ENCODE measurements around the gene KIF1B.

Gene KIF1B

DNA sequence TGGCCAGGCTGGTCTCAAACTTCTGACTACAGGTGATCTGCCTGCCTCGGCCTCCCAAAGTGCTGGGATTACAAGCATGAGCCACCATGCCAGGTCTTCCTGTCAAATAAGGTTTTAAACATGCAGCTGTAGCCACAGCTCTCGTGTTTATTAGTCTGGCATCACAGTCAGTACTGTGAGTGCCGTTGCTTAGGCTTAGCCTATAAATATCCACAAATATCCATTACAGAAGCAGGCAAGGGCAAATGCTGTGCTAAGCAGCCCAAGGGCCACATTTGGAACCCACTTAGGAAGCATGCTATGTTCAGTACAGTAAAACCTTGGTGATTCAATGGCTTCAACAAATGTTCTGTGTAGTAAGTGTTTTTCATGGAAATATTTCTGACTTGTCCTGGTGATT is 75.9 kb downstream of the KIF1B start:
- no peak overlapping the region for H3K4me3 ChIP-seq (ENCODE audit: low read length in 2 of 2)
- H2BK15ac ChIP-seq (ENCODE audit: low read length), result no peak overlapping the region
- peaks cover 11 to 98% of the 10 kb centered on the region in 2 donors for H3K36me3 ChIP-seq (replicated peaks in 1 of 2; ENCODE audit: control insufficient read depth in 2 of 2, insufficient read depth in 2 of 2, low read length in 2 of 2)
- H2BK120ac ChIP-seq (ENCODE audit: low read depth, low read length), result no peak overlapping the region
- H3K18ac ChIP-seq (ENCODE audit: low read length), result no peak overlapping the region
- H2AFZ ChIP-seq (ENCODE audit: low read length), result no peak overlapping the region
- no peaks in the 10 kb centered on the region for H3K79me1 ChIP-seq (ENCODE audit: low read depth, low read length)
- no peak overlapping the region for H2BK12ac ChIP-seq (ENCODE audit: low read length)
- H3K14ac ChIP-seq (ENCODE audit: low read length), result no peak overlapping the region
- no peak for DNase-seq (ENCODE audit: low spot score)
- peaks cover 0 to 6% of the 10 kb centered on the region in 2 donors for H3K4me1 ChIP-seq (ENCODE audit: control insufficient read depth in 2 of 2, insufficient read depth in 1 of 2, low read depth in 1 of 2, low read length in 2 of 2)
- no peak overlapping the region for H3K27ac ChIP-seq (replicated peaks; ENCODE audit: low read length)
- no peak overlapping the region for H4K91ac ChIP-seq (ENCODE audit: low read depth, low read length, poor library complexity)
- H2BK5ac ChIP-seq (ENCODE audit: low read length), result no peak overlapping the region
- no peak overlapping the region for H3K4ac ChIP-seq (ENCODE audit: low read length)
- WGBS, 2 donors (ENCODE audit: extremely low coverage in 2 of 2, insufficient read length in 2 of 2, insufficient replicate concordance in 1 of 2), result no CpG with 5 or more reads among the region's 3 CpGs
- no peaks in the 10 kb centered on the region for H3K27me3 ChIP-seq (ENCODE audit: control insufficient read depth in 3 of 3, insufficient read depth in 3 of 3, low read depth in 1 of 3, low read length in 3 of 3)
- H2AK5ac ChIP-seq (ENCODE audit: low read depth, low read length), result no peak overlapping the region
- H3K9ac ChIP-seq (ENCODE audit: low read depth, low read length, poor library complexity), result no peak overlapping the region
- no peak overlapping the region for H3K4me2 ChIP-seq (ENCODE audit: insufficient read depth, low read length, poor library complexity, severe bottlenecking)
- H4K8ac ChIP-seq (ENCODE audit: low read depth, low read length), result no peak overlapping the region
- no peak overlapping the region for H3K23ac ChIP-seq (ENCODE audit: low read depth, low read length, poor library complexity)
- no peaks in the 10 kb centered on the region for H3K9me3 ChIP-seq (replicated peaks in 1 of 2; ENCODE audit: control insufficient read depth in 2 of 2, insufficient read depth in 1 of 2, low read depth in 1 of 2, low read length in 2 of 2)

GRCh38 chr1:10287023-10287645 is 76.8 kb downstream of the KIF1B start:
- no peak overlapping the region for H4K8ac ChIP-seq (ENCODE audit: low read depth, low read length)
- H3K9ac ChIP-seq (ENCODE audit: low read depth, low read length, poor library complexity), result no peak overlapping the region
- H3K23ac ChIP-seq (ENCODE audit: low read depth, low read length, poor library complexity), result no peak overlapping the region
- no peak overlapping the region for H3K4me3 ChIP-seq (ENCODE audit: low read length in 2 of 2)
- DNase-seq (ENCODE audit: low spot score), result no peak
- no peak overlapping the region for H3K4ac ChIP-seq (ENCODE audit: low read length)
- no CpG with 5 or more reads among the region's 6 CpGs for WGBS, 2 donors (ENCODE audit: extremely low coverage in 2 of 2, insufficient read length in 2 of 2, insufficient replicate concordance in 1 of 2)
- no peaks in the 10 kb centered on the region for H3K79me1 ChIP-seq (ENCODE audit: low read depth, low read length)
- peaks cover 0 to 6% of the 10 kb centered on the region in 2 donors for H3K4me1 ChIP-seq (ENCODE audit: control insufficient read depth in 2 of 2, insufficient read depth in 1 of 2, low read depth in 1 of 2, low read length in 2 of 2)
- H2AK5ac ChIP-seq (ENCODE audit: low read depth, low read length), result no peak overlapping the region
- H3K14ac ChIP-seq (ENCODE audit: low read length), result no peak overlapping the region
- no peak overlapping the region for H2BK15ac ChIP-seq (ENCODE audit: low read length)
- H3K18ac ChIP-seq (ENCODE audit: low read length), result no peak overlapping the region
- H2AFZ ChIP-seq (ENCODE audit: low read length), result no peak overlapping the region
- H2BK12ac ChIP-seq (ENCODE audit: low read length), result no peak overlapping the region
- no peak overlapping the region for H3K27ac ChIP-seq (replicated peaks; ENCODE audit: low read length)
- no peak overlapping the region for H2BK5ac ChIP-seq (ENCODE audit: low read length)
- no peak overlapping the region for H4K91ac ChIP-seq (ENCODE audit: low read depth, low read length, poor library complexity)
- no peaks in the 10 kb centered on the region for H3K9me3 ChIP-seq (replicated peaks in 1 of 2; ENCODE audit: control insufficient read depth in 2 of 2, insufficient read depth in 1 of 2, low read depth in 1 of 2, low read length in 2 of 2)
- no peak overlapping the region for H2BK120ac ChIP-seq (ENCODE audit: low read depth, low read length)
- H3K36me3 ChIP-seq (replicated peaks in 1 of 2; ENCODE audit: control insufficient read depth in 2 of 2, insufficient read depth in 2 of 2, low read length in 2 of 2), result peaks cover 13 to 97% of the 10 kb centered on the region in 2 donors
- no peaks in the 10 kb centered on the region for H3K27me3 ChIP-seq (ENCODE audit: control insufficient read depth in 3 of 3, insufficient read depth in 3 of 3, low read depth in 1 of 3, low read length in 3 of 3)
- H3K4me2 ChIP-seq (ENCODE audit: insufficient read depth, low read length, poor library complexity, severe bottlenecking), result no peak overlapping the region

DNA sequence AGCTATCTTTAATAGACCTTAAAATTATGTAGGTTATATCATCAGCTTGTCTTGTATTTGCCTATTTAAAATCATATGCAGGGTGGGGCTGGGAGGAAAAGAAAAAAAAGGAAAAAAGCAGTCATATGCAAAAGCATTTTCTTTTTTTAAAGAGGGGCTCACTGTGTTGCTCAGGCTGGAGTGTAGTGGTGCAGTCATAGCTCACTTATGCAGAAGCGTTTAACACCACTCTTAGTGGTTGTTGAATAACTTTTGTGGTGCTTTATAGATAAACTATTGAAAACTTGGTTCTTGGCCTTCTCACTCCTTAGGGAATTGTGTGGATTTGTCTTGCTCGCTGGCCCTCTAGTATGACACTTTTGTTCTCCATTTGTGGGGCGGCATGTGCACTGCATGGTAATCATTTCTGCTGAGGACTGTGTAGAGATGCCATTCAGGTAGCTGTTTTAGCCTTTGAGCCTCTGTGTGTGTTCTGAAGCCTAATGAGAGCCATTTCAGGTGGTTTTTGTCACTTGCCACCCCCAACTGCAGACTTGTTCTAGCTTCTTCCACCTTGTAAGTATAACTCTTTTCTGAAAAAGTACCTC is 77.8 kb downstream of the KIF1B start:
- no peak overlapping the region for H2BK120ac ChIP-seq (ENCODE audit: low read depth, low read length)
- no peak overlapping the region for H4K91ac ChIP-seq (ENCODE audit: low read depth, low read length, poor library complexity)
- no peak overlapping the region for H3K4me3 ChIP-seq (ENCODE audit: low read length in 2 of 2)
- H3K36me3 ChIP-seq (replicated peaks in 1 of 2; ENCODE audit: control insufficient read depth in 2 of 2, insufficient read depth in 2 of 2, low read length in 2 of 2), result peaks cover 11 to 99% of the 10 kb centered on the region in 2 donors
- H3K27ac ChIP-seq (replicated peaks; ENCODE audit: low read length), result no peak overlapping the region
- DNase-seq (ENCODE audit: low spot score), result no peak
- no peak overlapping the region for H2BK5ac ChIP-seq (ENCODE audit: low read length)
- no peaks in the 10 kb centered on the region for H3K27me3 ChIP-seq (ENCODE audit: control insufficient read depth in 3 of 3, insufficient read depth in 3 of 3, low read depth in 1 of 3, low read length in 3 of 3)
- no peak overlapping the region for H2AK5ac ChIP-seq (ENCODE audit: low read depth, low read length)
- H3K4me2 ChIP-seq (ENCODE audit: insufficient read depth, low read length, poor library complexity, severe bottlenecking), result no peak overlapping the region
- peaks cover 0 to 6% of the 10 kb centered on the region in 2 donors for H3K4me1 ChIP-seq (ENCODE audit: control insufficient read depth in 2 of 2, insufficient read depth in 1 of 2, low read depth in 1 of 2, low read length in 2 of 2)
- no peak overlapping the region for H4K8ac ChIP-seq (ENCODE audit: low read depth, low read length)
- no peak overlapping the region for H2BK12ac ChIP-seq (ENCODE audit: low read length)
- no peak overlapping the region for H2BK15ac ChIP-seq (ENCODE audit: low read length)
- H3K23ac ChIP-seq (ENCODE audit: low read depth, low read length, poor library complexity), result no peak overlapping the region
- no peak overlapping the region for H3K18ac ChIP-seq (ENCODE audit: low read length)
- H2AFZ ChIP-seq (ENCODE audit: low read length), result no peak overlapping the region
- H3K4ac ChIP-seq (ENCODE audit: low read length), result no peak overlapping the region
- no peak overlapping the region for H3K14ac ChIP-seq (ENCODE audit: low read length)
- no peak overlapping the region for H3K9ac ChIP-seq (ENCODE audit: low read depth, low read length, poor library complexity)
- no peaks in the 10 kb centered on the region for H3K79me1 ChIP-seq (ENCODE audit: low read depth, low read length)
- H3K9me3 ChIP-seq (replicated peaks in 1 of 2; ENCODE audit: control insufficient read depth in 2 of 2, insufficient read depth in 1 of 2, low read depth in 1 of 2, low read length in 2 of 2), result no peaks in the 10 kb centered on the region
- WGBS, 2 donors (ENCODE audit: extremely low coverage in 2 of 2, insufficient read length in 2 of 2, insufficient replicate concordance in 1 of 2), result no CpG with 5 or more reads among the region's 3 CpGs

- no peak for DNase-seq (ENCODE audit: low spot score)
- no peak overlapping the region for H2AK5ac ChIP-seq (ENCODE audit: low read depth, low read length)
- no peak overlapping the region for H3K4ac ChIP-seq (ENCODE audit: low read length)
- no peak overlapping the region for H4K91ac ChIP-seq (ENCODE audit: low read depth, low read length, poor library complexity)
- H3K9ac ChIP-seq (ENCODE audit: low read depth, low read length, poor library complexity), result no peak overlapping the region
- no CpG with 5 or more reads among the region's 1 CpG for whole genome bisulfite sequencing, 2 donors (ENCODE audit: extremely low coverage in 2 of 2, insufficient read length in 2 of 2, insufficient replicate concordance in 1 of 2)
- H2BK5ac ChIP-seq (ENCODE audit: low read length), result no peak overlapping the region
- H3K4me1 ChIP-seq (ENCODE audit: control insufficient read depth in 2 of 2, insufficient read depth in 1 of 2, low read depth in 1 of 2, low read length in 2 of 2), result peaks cover 4 to 25% of the 10 kb centered on the region in 2 donors
- no peak overlapping the region for H3K4me3 ChIP-seq (ENCODE audit: low read length in 2 of 2)
- peaks cover 7 to 95% of the 10 kb centered on the region in 2 donors for H3K36me3 ChIP-seq (replicated peaks in 1 of 2; ENCODE audit: control insufficient read depth in 2 of 2, insufficient read depth in 2 of 2, low read length in 2 of 2)
- no peak overlapping the region for H2BK15ac ChIP-seq (ENCODE audit: low read length)
- H3K27me3 ChIP-seq (ENCODE audit: control insufficient read depth in 3 of 3, insufficient read depth in 3 of 3, low read depth in 1 of 3, low read length in 3 of 3), result no peaks in the 10 kb centered on the region
- no peak overlapping the region for H3K18ac ChIP-seq (ENCODE audit: low read length)
- H3K9me3 ChIP-seq (replicated peaks in 1 of 2; ENCODE audit: control insufficient read depth in 2 of 2, insufficient read depth in 1 of 2, low read depth in 1 of 2, low read length in 2 of 2), result no peaks in the 10 kb centered on the region
- no peak overlapping the region for H2AFZ ChIP-seq (ENCODE audit: low read length)
- no peaks in the 10 kb centered on the region for H3K79me1 ChIP-seq (ENCODE audit: low read depth, low read length)
- no peak overlapping the region for H2BK120ac ChIP-seq (ENCODE audit: low read depth, low read length)
- H4K8ac ChIP-seq (ENCODE audit: low read depth, low read length), result no peak overlapping the region
- H3K23ac ChIP-seq (ENCODE audit: low read depth, low read length, poor library complexity), result no peak overlapping the region
- H3K27ac ChIP-seq (replicated peaks; ENCODE audit: low read length), result no peak overlapping the region
- no peak overlapping the region for H3K14ac ChIP-seq (ENCODE audit: low read length)
- H2BK12ac ChIP-seq (ENCODE audit: low read length), result no peak overlapping the region
- no peak overlapping the region for H3K4me2 ChIP-seq (ENCODE audit: insufficient read depth, low read length, poor library complexity, severe bottlenecking)
These were observed 81.3 kb downstream of the KIF1B start for GRCh38 chr1:10291705-10292104.

All from neuronal stem cell (in vitro differentiated cells).